PC-9 (cell line): ENCODE data around the gene CHPF2. TPM values are rescaled to one million over a fixed set of nuclear protein-coding genes. Genes with fewer than 3 reads are reported as not detected.

Experiments
- BruUV-seq: library from RNA; stranded (reverse); fragments of 400-500 nt; replicated peaks from 2 replicates; lab custom pipeline; 2021; lab: Mats Ljungman, UMichigan
- CTCF ChIA-PET: fragments of 300-600 bp; sonication (Branson Sonifier 250); formaldehyde crosslinking; loops from one replicate; lab custom pipeline; 2022; ENCODE audit warnings: antibody characterized with exemption; lab: Charles Lee
- POLR2A ChIA-PET: fragments of 300-600 bp; sonication (Branson Sonifier 250); formaldehyde crosslinking; loops from one replicate; lab custom pipeline; 2022; ENCODE audit warnings: antibody characterized with exemption; ENCODE audit not compliant: unreplicated experiment; lab: Charles Lee
- DNase-seq, 2 experiments: peaks; one replicate each; pipeline versions ENCODE4 v3.0.0 to v3.0.0-alpha.2; 2015 to 2022; ENCODE audit warnings: mixed read lengths in 1 of 2
- H2AFZ ChIP-seq: fragments of 200-600 bp; sonication (generic); 2 replicates; pipeline ENCODE4 v1.8.1; 2017; ENCODE audit warnings: antibody characterized with exemption
- H3F3A ChIP-seq: fragments of 200-600 bp; sonication (generic); 2 replicates; pipeline ENCODE4 v1.8.1; 2017; ENCODE audit warnings: antibody characterized with exemption, mild to moderate bottlenecking, low read depth; ENCODE audit not compliant: insufficient read depth
- H3K27ac ChIP-seq: fragments of 200-600 bp; sonication (generic); 2 replicates; pipeline ENCODE4 v1.6.1; 2016; ENCODE audit warnings: mixed run types
- H3K27me3 ChIP-seq: fragments of 200-600 bp; sonication (generic); 2 replicates; pipeline ENCODE4 v1.6.1; 2016; ENCODE audit warnings: low read depth, mixed run types; ENCODE audit not compliant: insufficient read depth
- H3K36me3 ChIP-seq: fragments of 200-600 bp; sonication (generic); 2 replicates; pipeline ENCODE4 v1.6.1; 2016; ENCODE audit warnings: low read depth, mixed run types
- H3K4me1 ChIP-seq: fragments of 200-600 bp; sonication (generic); replicated peaks from 2 replicates; pipeline ENCODE4 v1.6.1; 2016; ENCODE audit warnings: mixed run types; ENCODE audit not compliant: insufficient read depth
- H3K4me2 ChIP-seq: fragments of 200-600 bp; sonication (generic); 2 replicates; pipeline ENCODE4 v1.6.1; 2017; ENCODE audit warnings: mixed run types
- H3K4me3 ChIP-seq: fragments of 200-600 bp; sonication (generic); 2 replicates; pipeline ENCODE4 v1.6.1; 2016; ENCODE audit warnings: mixed run types
- H3K79me2 ChIP-seq: fragments of 200-600 bp; sonication (generic); 2 replicates; pipeline ENCODE4 v1.6.1; 2017; ENCODE audit warnings: low read depth, mixed run types
- H3K9me2 ChIP-seq: fragments of 200-600 bp; sonication (generic); 2 replicates; pipeline ENCODE4 v1.8.1; 2017; ENCODE audit warnings: mild to moderate bottlenecking; ENCODE audit not compliant: insufficient read depth
- H3K9me3 ChIP-seq: fragments of 200-600 bp; sonication (generic); 2 replicates; pipeline ENCODE4 v1.8.1; 2016; ENCODE audit warnings: low read depth; ENCODE audit not compliant: insufficient read depth
- H4K20me1 ChIP-seq: fragments of 200-600 bp; sonication (generic); 2 replicates; pipeline ENCODE4 v1.8.1; 2017; ENCODE audit not compliant: insufficient read depth
- EZH2 ChIP-seq: fragments of 200-600 bp; sonication (generic); IDR thresholded peaks from 2 replicates; pipeline ENCODE4 v1.8.0; 2017; ENCODE audit warnings: antibody characterized with exemption, low read depth
- intact Hi-C: fragments of 100-400 bp; cut with micrococcal nuclease; formaldehyde crosslinking; loops from one replicate; pipeline ENCODE4 v1.10.0; 2022; ENCODE audit not compliant: unreplicated experiment
- total RNA-seq: library from RNA; stranded (reverse); gene quantifications from 2 replicates; pipeline ENCODE4 v1.2.3, GENCODE V29; 2021
- TF ChIP-seq, protein P1 (sequence below): fragments of 200-600 bp; sonication (generic); conservative IDR thresholded peaks from 2 replicates; pipeline ENCODE4 v1.6.1; 2017; ENCODE audit warnings: mixed run types, antibody characterized with exemption, mild to moderate bottlenecking, moderate library complexity

Gene CHPF2
- total RNA-seq, 1 experiment from 2014 or later: 54.9 TPM

- TF ChIP-seq, protein P1, sequence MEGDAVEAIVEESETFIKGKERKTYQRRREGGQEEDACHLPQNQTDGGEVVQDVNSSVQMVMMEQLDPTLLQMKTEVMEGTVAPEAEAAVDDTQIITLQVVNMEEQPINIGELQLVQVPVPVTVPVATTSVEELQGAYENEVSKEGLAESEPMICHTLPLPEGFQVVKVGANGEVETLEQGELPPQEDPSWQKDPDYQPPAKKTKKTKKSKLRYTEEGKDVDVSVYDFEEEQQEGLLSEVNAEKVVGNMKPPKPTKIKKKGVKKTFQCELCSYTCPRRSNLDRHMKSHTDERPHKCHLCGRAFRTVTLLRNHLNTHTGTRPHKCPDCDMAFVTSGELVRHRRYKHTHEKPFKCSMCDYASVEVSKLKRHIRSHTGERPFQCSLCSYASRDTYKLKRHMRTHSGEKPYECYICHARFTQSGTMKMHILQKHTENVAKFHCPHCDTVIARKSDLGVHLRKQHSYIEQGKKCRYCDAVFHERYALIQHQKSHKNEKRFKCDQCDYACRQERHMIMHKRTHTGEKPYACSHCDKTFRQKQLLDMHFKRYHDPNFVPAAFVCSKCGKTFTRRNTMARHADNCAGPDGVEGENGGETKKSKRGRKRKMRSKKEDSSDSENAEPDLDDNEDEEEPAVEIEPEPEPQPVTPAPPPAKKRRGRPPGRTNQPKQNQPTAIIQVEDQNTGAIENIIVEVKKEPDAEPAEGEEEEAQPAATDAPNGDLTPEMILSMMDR: no peak
- no peak for TF ChIP-seq EZH2
- Histone ChIP-seq H4K20me1 (0 out of 2 replicates have a peak, but pooled peaks cover 3% of the 10 kb centered on the region), H2AFZ (no peak overlapping the region), H3K4me1 (no peaks in the 10 kb centered on the region; the same call in 1 of the 2 replicates), H3K9me3 (no peaks in the 10 kb centered on the region), H3K9me2 (no peaks in the 10 kb centered on the region), H3K4me2 (no peak overlapping the region), H3K79me2 (no peaks in the 10 kb centered on the region), H3K4me3 (no peak overlapping the region), H3K27me3 (peaks cover 82% of the 10 kb centered on the region), H3K27ac (no peak overlapping the region), H3K36me3 (no peaks in the 10 kb centered on the region), H3F3A (no peaks in the 10 kb centered on the region; the same call in 1 of the 2 replicates)
- DNase-seq: no peak
- intact Hi-C loops: no loop called here
- ChIA-PET POLR2A (no interaction called here), CTCF (no interaction called here)
- no TSS peak for BruUV-seq
Observed at GRCh38 chr7:151252561-151252835, 20.2 kb downstream of the CHPF2 start.

DNA sequence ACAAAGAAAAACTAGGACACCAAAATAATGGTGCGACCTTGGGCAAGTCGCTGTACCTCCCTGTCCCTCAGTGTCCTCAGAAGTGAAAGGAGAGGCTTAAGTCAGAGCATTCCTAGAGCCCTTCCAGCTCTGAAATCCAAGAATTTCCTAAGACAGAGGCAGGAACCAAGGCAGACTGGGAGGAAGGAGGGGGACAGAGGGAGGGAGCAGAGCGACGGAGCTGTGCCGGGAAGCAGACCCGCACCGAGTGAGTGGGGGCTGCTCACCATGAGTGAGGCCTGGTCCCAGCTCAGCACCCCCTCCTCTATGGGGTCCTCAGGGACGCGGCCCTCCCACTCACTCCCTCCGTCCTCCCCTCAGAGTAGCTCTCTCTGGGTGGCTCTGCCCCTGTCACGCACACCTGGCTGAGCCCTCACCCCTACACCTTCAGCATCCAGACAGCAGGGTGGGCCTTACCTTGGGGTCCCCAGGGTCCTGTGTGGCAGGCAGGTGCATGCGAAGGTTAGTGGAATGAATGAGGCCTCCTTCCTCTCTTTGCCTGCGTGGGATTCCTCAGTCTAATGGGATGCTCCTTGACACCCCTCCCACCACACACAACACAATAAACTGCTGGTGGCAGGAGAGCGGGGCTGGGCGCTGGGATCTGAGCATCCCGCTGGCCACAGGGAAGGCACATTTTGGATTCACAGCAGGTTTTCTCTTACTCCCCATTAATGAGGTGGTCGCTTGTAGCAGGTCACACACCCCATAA is 20.9 kb downstream of the CHPF2 start:
- 0 out of 2 replicates have a peak, but pooled peaks cover 3% of the 10 kb centered on the region for H4K20me1 ChIP-seq
- ChIA-PET POLR2A (no interaction called here), CTCF (no interaction called here)
- DNase-seq: no peak
- H3K4me1 ChIP-seq: no peaks in the 10 kb centered on the region; the same call in 1 of the 2 replicates
- H3K27me3 ChIP-seq: peaks cover 82% of the 10 kb centered on the region
- BruUV-seq: no TSS peak
- no peaks in the 10 kb centered on the region; the same call in 1 of the 2 replicates for H3F3A ChIP-seq
- no peaks in the 10 kb centered on the region for H3K9me2 ChIP-seq
- no peak overlapping the region for H2AFZ ChIP-seq
- intact Hi-C loops: no loop called here
- no peaks in the 10 kb centered on the region for H3K79me2 ChIP-seq
- H3K36me3 ChIP-seq: no peaks in the 10 kb centered on the region
- no peak overlapping the region for H3K4me2 ChIP-seq
- H3K27ac ChIP-seq: no peak overlapping the region
- H3K4me3 ChIP-seq: no peak overlapping the region
- TF ChIP-seq, protein P1: no peak
- no peak for TF ChIP-seq EZH2
- H3K9me3 ChIP-seq: no peaks in the 10 kb centered on the region

DNA sequence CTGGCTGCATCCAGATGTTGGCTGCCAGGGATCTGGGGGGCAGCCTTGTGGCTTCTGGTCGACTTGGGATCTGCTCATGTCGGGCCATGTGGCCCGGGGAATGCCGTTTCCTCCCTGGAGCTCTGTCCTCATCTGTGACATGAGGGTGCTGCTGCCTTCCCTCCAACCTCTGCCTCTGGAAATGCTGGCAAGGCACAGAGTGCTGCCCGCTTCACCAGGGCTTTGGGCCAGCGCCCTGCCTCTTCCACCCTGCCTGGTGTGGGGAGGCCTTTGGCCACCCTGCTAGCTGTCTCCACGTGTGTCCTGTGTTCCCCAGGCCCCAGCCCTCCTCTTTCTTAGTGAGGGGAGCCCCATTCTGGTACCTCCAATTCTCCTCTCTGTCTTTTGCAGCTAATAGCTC is 22.0 kb downstream of the CHPF2 start:
- Histone ChIP-seq H3K27me3 (peaks cover 90% of the 10 kb centered on the region), H3K4me3 (no peak overlapping the region), H3K4me1 (no peaks in the 10 kb centered on the region), H3K79me2 (no peaks in the 10 kb centered on the region), H2AFZ (no peak overlapping the region), H3K27ac (no peak overlapping the region), H3K36me3 (no peaks in the 10 kb centered on the region), H3K9me3 (no peaks in the 10 kb centered on the region), H3K9me2 (no peaks in the 10 kb centered on the region), H4K20me1 (0 out of 2 replicates have a peak, but pooled peaks cover 3% of the 10 kb centered on the region), H3F3A (no peaks in the 10 kb centered on the region; the same call in 1 of the 2 replicates), H3K4me2 (no peak overlapping the region)
- TF ChIP-seq, protein P1: no peak
- no peak for TF ChIP-seq EZH2
- ChIA-PET CTCF (no interaction called here), POLR2A (no interaction called here)
- no TSS peak for BruUV-seq
- no peak for DNase-seq
- intact Hi-C loops: no loop called here
